Liver (tissue), 2 donors: ENCODE results near the gene EDEM2.

Experiments
- CTCF ChIP-seq: fragments of 150-350 bp; IDR thresholded peaks from 2 replicates; pipeline ENCODE4 v1.5.1; 2017; ENCODE audit warnings: improper control_type of control experiment, low read depth, low read length; ENCODE audit not compliant: missing input control
- MAX ChIP-seq: IDR thresholded peaks from 2 replicates; pipeline ENCODE4 v1.6.1; 2016; ENCODE audit warnings: antibody characterized with exemption
- REST ChIP-seq: IDR thresholded peaks from 2 replicates; pipeline ENCODE4 v1.6.1; 2016; ENCODE audit warnings: antibody characterized with exemption, mild to moderate bottlenecking
- donor health status: healthy.

GRCh38 chr20:35066194-35066593 lies 80.9 kb downstream of the EDEM2 start:
- TF ChIP-seq CTCF, result no peak
- TF ChIP-seq REST, result no peak
- TF ChIP-seq MAX, result no peak
